Stimulated activated CD4-positive, alpha-beta T cell treated with anti-CD3 and anti-CD28 coated beads, Interleukin-12 subunit alpha, Interleukin-12 subunit beta, amount 100 ng/mL, for 4 hours (primary cell): ENCODE results near the gene PHKG2.
A peak's percentile ranks its signal among the peaks of the same experiment; 100 is the strongest.
"Not testable (repeated sequence)": the region's sequence is repeated elsewhere in the genome, so short reads cannot be mapped to it uniquely, and the experiment has no call there.

Experiments used
- DNase-seq: peaks from one replicate; pipeline ENCODE4 v3.0.0-alpha.2; 2020

PHKG2 gene, protein sequence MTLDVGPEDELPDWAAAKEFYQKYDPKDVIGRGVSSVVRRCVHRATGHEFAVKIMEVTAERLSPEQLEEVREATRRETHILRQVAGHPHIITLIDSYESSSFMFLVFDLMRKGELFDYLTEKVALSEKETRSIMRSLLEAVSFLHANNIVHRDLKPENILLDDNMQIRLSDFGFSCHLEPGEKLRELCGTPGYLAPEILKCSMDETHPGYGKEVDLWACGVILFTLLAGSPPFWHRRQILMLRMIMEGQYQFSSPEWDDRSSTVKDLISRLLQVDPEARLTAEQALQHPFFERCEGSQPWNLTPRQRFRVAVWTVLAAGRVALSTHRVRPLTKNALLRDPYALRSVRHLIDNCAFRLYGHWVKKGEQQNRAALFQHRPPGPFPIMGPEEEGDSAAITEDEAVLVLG

DNA sequence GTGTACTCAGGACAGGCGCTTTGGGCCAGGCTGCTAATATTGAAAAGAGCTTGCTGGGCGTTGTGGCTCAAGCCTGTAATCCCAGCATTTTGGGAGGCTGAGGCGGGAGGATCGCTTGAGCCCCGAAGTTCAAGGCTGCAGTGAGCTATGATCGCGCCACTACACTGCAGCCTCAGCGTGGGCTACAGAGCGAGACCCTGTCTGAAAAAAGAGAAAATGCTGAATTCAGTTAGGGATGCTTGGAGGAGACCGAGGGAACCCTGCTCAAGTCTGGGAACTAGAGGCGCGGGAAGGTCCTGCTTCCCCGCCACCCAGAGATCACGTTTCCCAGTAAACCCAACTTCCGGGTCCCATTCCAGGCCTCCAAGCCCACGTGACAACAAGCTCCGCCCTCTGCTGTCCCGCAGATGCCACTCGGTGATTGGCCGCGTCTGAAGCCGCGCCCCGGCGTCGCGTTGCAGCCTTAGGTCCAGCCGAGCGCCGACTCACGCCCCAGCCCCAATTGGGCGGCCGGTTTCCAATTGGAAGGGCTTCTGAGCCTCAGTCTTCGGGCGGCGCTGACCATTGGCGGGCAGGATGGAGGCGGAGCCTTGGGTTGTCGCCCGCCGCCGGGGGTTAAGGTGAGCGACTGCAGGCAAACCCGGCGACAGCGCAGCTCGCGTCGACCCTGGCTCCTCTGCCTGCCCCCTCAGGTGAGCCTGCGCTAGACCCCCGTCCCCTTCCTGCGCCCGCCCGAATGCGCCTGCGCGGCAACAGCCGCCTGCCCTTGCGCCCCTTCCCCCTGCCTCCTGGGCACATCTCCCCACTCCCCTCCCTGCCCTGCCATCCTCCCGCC is at the start of gene PHKG2:
PHKG2 (plus strand) TSS at position 627 of the 835 bp plus-strand sequence. CDS start 396 bp downstream, outside the sequence.
- peak; percentile 96 for DNase-seq

GRCh38 chr16:30698816-30699614 is 49.2 kb upstream of the PHKG2 start, which contains the start of gene SRCAP:
Gene SRCAP, plus strand, starts transcription at chr16:30699171. Its CDS starts 1,654 bp downstream, at chr16:30700825.
- peak; percentile 86 for DNase-seq

- no peak for DNase-seq
These were observed 48.6 kb upstream of the PHKG2 start for GRCh38 chr16:30699615-30700099.

DNA sequence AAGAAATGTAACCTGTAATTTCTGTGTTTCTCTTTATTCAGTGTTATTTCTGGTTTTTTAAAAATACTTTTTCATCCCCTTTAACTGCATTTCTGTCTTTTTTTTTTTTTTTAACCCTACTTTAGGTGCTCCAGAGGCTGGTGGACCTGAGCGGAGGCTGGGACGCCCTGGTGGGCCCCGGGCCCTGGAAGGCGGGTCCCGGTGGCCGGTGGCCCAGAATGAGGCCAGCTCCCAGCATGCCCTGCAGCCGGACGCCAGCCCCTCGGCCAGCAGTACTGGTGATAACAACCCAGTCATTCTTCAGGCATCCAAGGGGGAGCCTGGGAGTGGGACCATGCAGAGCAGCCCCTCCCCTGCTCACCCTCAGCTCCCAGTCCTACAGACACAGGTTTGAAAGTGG is 47.7 kb upstream of the PHKG2 start:
- DNase-seq: no peak

DNA sequence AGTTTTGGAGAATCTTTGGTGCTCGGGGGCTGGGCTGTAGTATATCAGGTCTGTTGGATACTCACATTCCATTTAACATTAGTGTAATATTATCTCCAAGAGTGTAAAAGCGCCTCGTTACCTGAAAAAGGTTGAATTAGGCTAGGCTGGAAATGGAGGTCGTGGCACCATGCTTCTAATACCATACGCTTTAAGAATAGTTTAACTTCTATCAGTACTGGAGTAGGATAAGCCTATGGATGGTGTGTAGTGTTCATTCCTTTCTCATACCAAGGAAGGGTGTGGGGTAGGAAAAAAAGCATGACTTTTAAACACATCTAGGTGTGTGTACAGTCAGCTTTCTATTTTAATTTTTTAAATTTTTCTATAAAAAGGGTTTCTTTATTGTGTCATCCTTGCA is 47.3 kb upstream of the PHKG2 start:
- DNase-seq: no peak

GRCh38 chr16:30703071-30703470 is 45.2 kb upstream of the PHKG2 start:
- not testable (repeated sequence) for DNase-seq

- no peak for DNase-seq
These were observed 44.3 kb upstream of the PHKG2 start for GRCh38 chr16:30703971-30704370.

DNA sequence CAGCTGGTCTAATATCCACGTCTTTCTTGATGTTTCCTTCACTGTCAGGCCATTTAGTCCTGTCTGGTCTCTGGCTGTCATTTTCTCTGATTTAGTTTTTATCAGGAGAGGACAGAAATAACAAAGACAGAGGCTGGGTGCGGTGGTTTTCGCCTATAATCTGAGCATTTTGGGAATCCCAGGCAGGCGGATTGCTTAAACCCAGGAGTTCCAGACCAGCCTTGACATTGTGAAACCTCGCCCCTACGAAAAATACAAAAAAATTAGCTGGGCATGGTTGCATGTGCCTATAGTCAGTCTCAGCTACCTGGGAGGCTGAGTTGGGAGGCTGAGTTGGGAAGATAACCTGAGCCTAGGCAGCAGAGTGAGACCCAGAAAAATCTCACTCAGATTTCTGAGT is 42.2 kb upstream of the PHKG2 start:
- DNase-seq: no peak

DNA sequence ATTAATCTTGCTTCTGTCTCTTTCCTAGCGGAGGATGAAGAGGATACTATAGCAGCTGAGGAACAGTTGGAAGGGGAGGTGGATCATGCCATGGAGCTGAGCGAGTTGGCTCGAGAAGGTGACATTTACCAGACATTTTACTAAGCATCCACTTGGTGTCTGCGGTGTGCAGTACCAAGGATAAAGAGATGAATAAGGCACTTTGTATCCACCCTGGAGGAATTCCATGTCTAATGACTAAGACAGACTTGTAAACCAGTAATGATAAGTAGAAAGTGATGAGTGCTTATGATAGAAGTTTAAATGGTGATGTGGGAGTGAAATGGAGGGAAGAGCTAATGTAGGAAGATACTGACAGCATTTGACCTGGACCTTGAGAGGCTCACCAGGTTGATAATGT is 37.3 kb upstream of the PHKG2 start:
- no peak for DNase-seq

DNA sequence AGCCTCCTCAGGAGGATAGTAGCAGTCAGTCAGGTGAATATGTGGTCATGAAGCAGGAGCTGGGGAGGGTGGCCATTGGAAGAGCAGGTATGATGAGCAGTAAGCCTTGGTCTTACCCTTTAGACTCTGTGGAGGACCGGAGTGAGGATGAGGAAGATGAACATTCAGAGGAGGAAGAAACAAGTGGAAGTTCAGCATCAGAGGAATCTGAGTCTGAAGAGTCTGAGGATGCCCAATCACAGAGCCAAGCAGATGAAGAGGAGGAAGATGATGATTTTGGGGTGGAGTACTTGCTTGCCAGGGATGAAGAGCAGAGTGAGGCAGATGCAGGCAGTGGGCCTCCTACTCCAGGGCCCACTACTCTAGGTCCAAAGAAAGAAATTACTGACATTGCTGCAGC is 36.5 kb upstream of the PHKG2 start:
- DNase-seq: no peak

DNA sequence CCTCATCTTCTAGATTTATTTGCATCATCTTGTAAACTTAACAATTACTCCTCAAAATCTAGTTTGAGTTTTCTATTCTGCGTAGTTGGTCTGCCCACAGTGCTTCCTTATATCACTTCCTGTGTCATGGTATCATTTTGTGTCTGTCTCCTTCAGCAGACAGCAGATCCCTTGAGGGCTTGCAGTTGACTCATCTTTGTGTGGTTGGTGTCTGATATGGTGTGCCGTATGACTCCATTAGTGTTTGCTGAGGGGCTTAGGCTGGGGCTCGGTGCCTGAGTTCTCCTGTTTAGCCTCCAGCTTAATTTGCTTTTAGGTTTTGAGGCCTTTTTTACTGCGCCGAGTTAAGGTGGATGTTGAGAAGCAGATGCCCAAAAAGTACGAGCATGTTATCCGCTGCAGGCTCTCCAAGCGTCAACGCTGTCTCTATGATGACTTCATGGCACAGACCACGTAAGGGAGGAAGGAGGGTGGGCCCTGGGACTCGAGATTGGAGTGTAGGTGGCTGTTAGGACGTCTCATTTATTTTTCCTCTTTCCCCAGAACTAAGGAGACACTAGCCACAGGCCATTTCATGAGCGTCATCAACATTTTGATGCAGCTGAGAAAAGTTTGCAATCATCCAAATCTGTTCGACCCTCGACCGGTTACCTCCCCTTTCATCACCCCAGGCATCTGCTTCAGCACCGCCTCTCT is 32.3 kb upstream of the PHKG2 start:
- peak; percentile 23 for DNase-seq

DNA sequence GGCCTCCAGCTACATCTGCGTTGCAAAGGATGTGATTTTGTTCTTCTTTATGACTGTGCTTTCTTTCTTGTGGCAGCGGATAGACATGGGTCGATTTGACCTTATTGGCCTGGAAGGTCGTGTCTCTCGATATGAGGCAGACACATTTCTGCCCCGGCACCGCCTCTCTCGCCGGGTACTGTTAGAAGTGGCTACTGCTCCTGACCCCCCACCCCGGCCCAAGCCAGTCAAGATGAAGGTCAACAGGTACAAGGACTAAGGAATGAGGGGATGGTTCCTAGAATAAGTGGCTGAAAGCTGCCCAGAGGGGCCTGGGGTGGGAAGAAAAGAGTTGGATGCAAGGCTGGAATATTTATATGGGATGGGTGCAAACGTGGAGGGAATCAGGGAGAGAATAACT is 28.1 kb upstream of the PHKG2 start:
- no peak for DNase-seq

DNA sequence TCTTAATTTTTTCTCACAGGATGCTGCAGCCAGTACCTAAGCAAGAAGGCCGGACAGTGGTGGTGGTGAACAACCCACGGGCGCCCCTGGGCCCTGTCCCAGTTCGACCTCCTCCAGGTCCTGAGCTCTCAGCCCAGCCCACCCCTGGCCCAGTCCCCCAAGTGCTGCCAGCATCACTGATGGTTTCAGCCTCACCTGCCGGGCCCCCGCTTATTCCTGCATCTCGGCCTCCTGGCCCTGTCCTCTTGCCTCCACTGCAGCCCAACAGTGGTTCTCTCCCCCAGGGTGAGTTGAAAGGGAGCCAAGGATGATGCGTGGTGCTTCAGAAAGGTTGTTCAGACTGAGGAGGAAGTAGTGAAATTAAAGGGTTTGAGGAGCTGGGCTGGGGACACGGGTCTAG is 27.5 kb upstream of the PHKG2 start:
- no peak for DNase-seq

DNA sequence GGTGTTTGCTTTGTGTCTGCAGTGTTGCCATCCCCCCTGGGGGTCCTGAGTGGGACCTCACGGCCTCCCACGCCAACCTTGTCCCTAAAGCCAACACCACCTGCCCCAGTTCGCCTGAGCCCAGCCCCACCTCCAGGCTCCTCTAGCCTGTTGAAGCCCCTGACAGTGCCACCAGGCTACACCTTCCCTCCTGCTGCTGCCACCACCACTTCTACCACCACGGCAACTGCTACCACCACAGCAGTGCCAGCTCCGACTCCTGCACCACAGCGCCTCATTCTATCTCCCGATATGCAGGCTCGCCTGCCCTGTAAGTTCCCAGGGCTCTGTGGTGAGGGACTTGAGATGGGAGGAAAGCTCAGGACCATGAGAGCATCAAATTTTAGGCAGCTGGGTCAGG is 27.1 kb upstream of the PHKG2 start:
- no peak for DNase-seq

GRCh38 chr16:30721606-30722005 is 26.6 kb upstream of the PHKG2 start:
- no peak for DNase-seq

DNA sequence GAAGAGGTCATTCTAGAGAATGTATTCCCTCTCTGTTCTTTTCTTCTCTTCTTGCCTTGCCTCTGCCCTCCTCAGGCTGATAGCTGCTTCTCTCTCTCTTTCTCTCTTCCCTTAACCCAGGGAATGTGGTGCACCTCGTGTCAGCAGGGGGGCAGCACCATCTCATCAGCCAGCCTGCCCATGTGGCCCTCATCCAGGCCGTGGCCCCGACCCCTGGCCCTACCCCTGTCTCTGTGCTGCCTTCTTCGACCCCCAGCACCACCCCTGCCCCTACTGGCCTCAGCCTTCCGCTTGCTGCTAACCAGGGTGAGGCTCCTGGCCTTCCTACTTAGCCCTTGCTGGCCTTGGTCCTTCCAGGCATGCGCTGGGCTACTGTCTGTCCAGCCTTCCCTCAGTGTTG is 25.8 kb upstream of the PHKG2 start:
- DNase-seq: no peak

DNA sequence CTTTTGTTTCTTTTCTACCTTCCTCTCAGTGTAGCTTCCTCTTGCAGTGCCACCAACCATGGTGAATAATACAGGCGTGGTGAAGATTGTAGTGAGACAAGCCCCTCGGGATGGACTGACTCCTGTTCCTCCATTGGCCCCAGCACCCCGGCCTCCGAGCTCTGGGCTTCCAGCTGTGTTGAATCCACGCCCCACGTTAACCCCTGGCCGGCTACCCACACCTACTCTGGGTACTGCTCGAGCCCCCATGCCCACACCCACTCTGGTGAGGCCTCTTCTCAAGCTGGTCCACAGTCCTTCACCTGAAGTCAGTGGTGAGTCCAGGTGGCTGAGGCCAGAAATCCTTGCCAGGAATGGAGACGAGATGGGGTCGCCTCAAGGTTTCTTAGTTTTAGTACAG is 25.3 kb upstream of the PHKG2 start:
- DNase-seq: no peak

DNA sequence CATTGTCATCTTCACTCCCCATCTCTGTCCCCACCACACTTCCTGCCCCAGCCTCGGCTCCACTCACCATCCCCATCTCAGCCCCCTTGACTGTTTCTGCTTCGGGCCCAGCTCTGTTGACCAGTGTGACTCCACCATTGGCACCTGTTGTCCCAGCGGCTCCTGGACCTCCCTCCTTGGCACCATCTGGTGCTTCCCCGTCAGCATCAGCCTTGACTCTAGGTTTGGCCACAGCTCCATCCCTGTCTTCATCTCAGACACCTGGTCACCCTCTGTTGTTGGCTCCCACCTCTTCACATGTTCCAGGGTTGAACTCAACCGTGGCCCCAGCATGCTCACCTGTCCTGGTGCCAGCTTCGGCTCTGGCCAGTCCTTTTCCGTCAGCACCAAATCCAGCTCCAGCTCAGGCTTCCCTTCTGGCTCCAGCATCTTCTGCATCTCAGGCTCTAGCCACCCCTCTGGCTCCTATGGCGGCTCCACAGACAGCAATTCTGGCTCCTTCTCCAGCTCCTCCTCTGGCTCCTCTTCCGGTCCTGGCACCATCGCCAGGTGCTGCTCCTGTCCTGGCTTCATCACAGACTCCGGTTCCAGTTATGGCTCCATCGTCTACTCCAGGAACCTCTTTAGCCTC is 24.4 kb upstream of the PHKG2 start:
- no peak for DNase-seq

DNA sequence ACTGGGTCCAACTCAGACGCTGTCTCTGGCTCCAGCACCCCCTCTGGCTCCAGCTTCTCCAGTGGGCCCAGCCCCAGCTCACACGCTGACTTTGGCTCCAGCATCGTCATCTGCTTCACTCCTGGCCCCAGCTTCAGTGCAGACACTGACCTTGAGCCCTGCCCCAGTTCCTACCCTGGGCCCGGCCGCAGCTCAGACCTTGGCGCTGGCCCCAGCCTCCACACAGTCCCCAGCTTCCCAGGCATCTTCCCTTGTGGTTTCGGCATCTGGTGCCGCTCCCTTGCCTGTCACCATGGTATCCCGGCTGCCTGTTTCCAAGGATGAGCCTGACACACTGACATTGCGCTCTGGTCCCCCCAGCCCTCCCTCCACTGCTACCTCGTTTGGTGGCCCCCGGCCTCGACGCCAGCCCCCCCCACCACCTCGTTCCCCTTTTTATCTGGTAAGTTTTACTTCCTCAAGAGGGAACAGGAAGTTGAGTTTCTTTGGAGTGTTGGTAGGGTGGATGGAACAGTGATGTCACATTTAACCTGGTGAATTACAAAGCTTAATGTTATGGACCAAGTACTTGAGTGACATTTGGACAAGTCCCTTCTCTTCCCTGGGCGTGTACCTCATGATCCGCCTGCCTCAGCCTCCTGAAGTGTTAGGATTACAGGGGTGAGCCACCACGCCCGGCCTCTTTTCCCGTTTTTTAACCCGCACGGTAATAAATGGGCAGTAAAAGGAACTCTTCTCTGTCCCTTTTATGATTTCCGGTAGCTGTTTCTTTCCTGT is 23.4 kb upstream of the PHKG2 start:
- no peak for DNase-seq

- DNase-seq: no peak
These were observed 22.8 kb upstream of the PHKG2 start for GRCh38 chr16:30725418-30725792.

DNA sequence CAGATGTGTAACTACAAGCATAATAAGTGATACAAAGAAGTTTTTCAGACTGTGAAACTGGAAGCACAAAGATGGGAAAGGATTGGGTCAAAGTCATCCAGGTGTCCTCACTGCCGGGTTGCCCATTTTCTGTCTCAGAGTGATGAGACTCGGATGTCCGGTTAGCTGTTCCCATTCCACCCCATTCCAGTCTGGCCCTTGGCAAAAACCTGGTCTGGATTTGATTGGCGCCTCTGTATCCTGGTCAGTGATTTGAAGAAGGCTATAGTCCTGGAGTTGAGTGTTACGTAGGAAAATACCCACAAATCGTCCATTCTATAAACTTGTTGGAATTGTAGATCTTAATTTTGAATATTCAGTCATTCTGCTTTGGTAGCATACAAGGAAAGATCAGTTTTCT is 19.9 kb upstream of the PHKG2 start:
- DNase-seq: no peak
